HCT116 (cell line): ENCODE data around the gene CA4.
"Not testable (repeated sequence)": the region's sequence is repeated elsewhere in the genome, so short reads cannot be mapped to it uniquely, and the experiment has no call there.

ENCODE experiments used
- CTCF ChIP-seq, 3 experiments: fragments of 200-600 bp in 1 of 3; sonication (generic) in 1 of 3; IDR thresholded peaks in 2 of 3; conservative IDR thresholded peaks in 1 of 3; 2 replicates each; pipeline ENCODE4 v1.5.1; 2012 to 2017; ENCODE audit warnings: low read depth in 2 of 3, low read length in 2 of 3, antibody characterized with exemption in 1 of 3, borderline replicate concordance in 1 of 3, control low read depth in 1 of 3, mild to moderate bottlenecking in 1 of 3, mixed read lengths in 1 of 3, mixed run types in 1 of 3, moderate library complexity in 1 of 3; ENCODE audit not compliant: insufficient read depth in 1 of 3
- POLR2AphosphoS5 ChIP-seq: IDR thresholded peaks from 2 replicates; pipeline ENCODE4 v1.6.1; 2011; ENCODE audit warnings: mild to moderate bottlenecking, low read depth, low read length, moderate library complexity

GRCh38 chr17:60174767-60175166, 25.0 kb downstream of the CA4 start:
- peak; percentile 27 to 42 (median 33); a peak in 4 of 6 replicates for TF ChIP-seq CTCF (IDR thresholded peaks at IDR 0.05 in 2 of 3, conservative IDR thresholded peaks at IDR 0.05 in 1 of 3; ENCODE audit: borderline replicate concordance in 1 of 3, insufficient read depth in 1 of 3, low read depth in 2 of 3, low read length in 2 of 3)
- not testable (repeated sequence) for TF ChIP-seq POLR2AphosphoS5
